Hematopoietic multipotent progenitor cell treated with erythropoietin and hydrocortisone succinate and interleukin-3 and kit ligand, for 4 days (in vitro differentiated cells): ENCODE results near the gene OXNAD1.
"Not testable (repeated sequence)": the region's sequence is repeated elsewhere in the genome, so short reads cannot be mapped to it uniquely, and the experiment has no call there.

Experiments
- DNase-seq: peaks from one replicate; pipeline ENCODE4 v3.0.0-alpha.2; 2015

Gene OXNAD1

GRCh38 chr3:16307832-16308531, 43.0 kb downstream of the OXNAD1 start:
- no peak for DNase-seq

GRCh38 chr3:16308727-16309126, 43.7 kb downstream of the OXNAD1 start:
- DNase-seq, result no peak

- peak; percentile 79 for DNase-seq
These were observed 44.5 kb downstream of the OXNAD1 start for GRCh38 chr3:16309558-16309957.

- not testable (repeated sequence) for DNase-seq
These were observed 45.5 kb downstream of the OXNAD1 start for GRCh38 chr3:16310486-16310885.

- DNase-seq, result peak; percentile 90
These were observed 47.0 kb downstream of the OXNAD1 start for GRCh38 chr3:16311960-16312451.

GRCh38 chr3:16313886-16314645, 49.1 kb downstream of the OXNAD1 start:
- DNase-seq, result peak; percentile 70

GRCh38 chr3:16315623-16316022, 50.6 kb downstream of the OXNAD1 start:
- no peak for DNase-seq

- no peak for DNase-seq
These were observed 51.4 kb downstream of the OXNAD1 start for GRCh38 chr3:16316396-16316795.

- no peak for DNase-seq
These were observed 52.0 kb downstream of the OXNAD1 start for GRCh38 chr3:16316847-16317560.

GRCh38 chr3:16317561-16317945, 52.5 kb downstream of the OXNAD1 start:
- DNase-seq, result no peak

GRCh38 chr3:16318176-16318575, 53.2 kb downstream of the OXNAD1 start:
- DNase-seq, result peak; percentile 25

- DNase-seq, result peak; percentile 78
These were observed 54.3 kb downstream of the OXNAD1 start for GRCh38 chr3:16319307-16319706.

GRCh38 chr3:16319723-16320122, 54.7 kb downstream of the OXNAD1 start:
- DNase-seq, result no peak

GRCh38 chr3:16320711-16321110, 55.7 kb downstream of the OXNAD1 start:
- DNase-seq, result no peak

- DNase-seq, result no peak
These were observed 57.2 kb downstream of the OXNAD1 start for GRCh38 chr3:16322189-16322588.

- DNase-seq, result no peak
These were observed 58.7 kb downstream of the OXNAD1 start for GRCh38 chr3:16323737-16324136.

GRCh38 chr3:16325850-16326249, 60.8 kb downstream of the OXNAD1 start:
- no peak for DNase-seq

GRCh38 chr3:16326724-16327349, 61.8 kb downstream of the OXNAD1 start:
- no peak for DNase-seq

- DNase-seq, result no peak
These were observed 63.1 kb downstream of the OXNAD1 start for GRCh38 chr3:16328124-16328523.

GRCh38 chr3:16329036-16329825, 64.2 kb downstream of the OXNAD1 start:
- DNase-seq, result peak; percentile 55

- DNase-seq, result no peak
These were observed 64.8 kb downstream of the OXNAD1 start for GRCh38 chr3:16329826-16330129.

GRCh38 chr3:16330351-16330750, 65.3 kb downstream of the OXNAD1 start:
- no peak for DNase-seq
